ACC112 (cell line): Measurements from ENCODE around the gene BMERB1.

Experiments used
- H2AFZ ChIP-seq: fragments of 200-600 bp; sonication (generic); one replicate; pipeline ENCODE4 v1.6.0; 2017; ENCODE audit warnings: antibody characterized with exemption, low read length; ENCODE audit not compliant: unreplicated experiment
- H3K27ac ChIP-seq: fragments of 200-600 bp; sonication (generic); 2 replicates; pipeline ENCODE4 v1.5.1; 2014; ENCODE audit warnings: low read depth, mild to moderate bottlenecking, antibody characterized with exemption, low read length, moderate library complexity
- H3K27me3 ChIP-seq: fragments of 200-600 bp; sonication (generic); 2 replicates; pipeline ENCODE4 v1.6.1; 2014; ENCODE audit warnings: mild to moderate bottlenecking, antibody characterized with exemption, low read length, moderate library complexity, mixed read lengths; ENCODE audit not compliant: insufficient read depth
- H3K36me3 ChIP-seq: fragments of 200-600 bp; sonication (generic); 2 replicates; pipeline ENCODE4 v1.6.1; 2016; ENCODE audit warnings: mild to moderate bottlenecking, antibody characterized with exemption, low read length, moderate library complexity, mixed read lengths; ENCODE audit not compliant: insufficient read depth
- H3K4me1 ChIP-seq: fragments of 200-600 bp; sonication (generic); one replicate; pipeline ENCODE4 v1.6.1; 2016; ENCODE audit warnings: low read length, mixed read lengths; ENCODE audit not compliant: insufficient read depth, unreplicated experiment, control insufficient read depth
- H3K4me3 ChIP-seq: fragments of 200-600 bp; sonication (generic); 2 replicates; pipeline ENCODE4 v1.5.1; 2014; ENCODE audit warnings: mild to moderate bottlenecking, low read depth, low read length
- H3K79me2 ChIP-seq: fragments of 200-600 bp; sonication (generic); one replicate; pipeline ENCODE4 v1.6.0; 2016; ENCODE audit warnings: low read length; ENCODE audit not compliant: control insufficient read depth, unreplicated experiment, insufficient read depth

Gene BMERB1

GRCh38 chr16:15484662-15485061, 50.3 kb downstream of the BMERB1 start:
- H3K4me1 ChIP-seq = peaks cover 25% of the 10 kb centered on the region

GRCh38 chr16:15485175-15485574, 50.8 kb downstream of the BMERB1 start:
- H3K36me3 ChIP-seq = no peaks in the 10 kb centered on the region
- H2AFZ ChIP-seq = no peak overlapping the region
- no peak overlapping the region for H3K27ac ChIP-seq
- H3K79me2 ChIP-seq = peaks cover 1% of the 10 kb centered on the region
- peaks cover 30% of the 10 kb centered on the region for H3K4me1 ChIP-seq
- H3K27me3 ChIP-seq = no peaks in the 10 kb centered on the region
- H3K4me3 ChIP-seq = no peak overlapping the region

More at GRCh38 chr16:15484662-15485061, 50.3 kb downstream of the BMERB1 start:
- H3K4me3 ChIP-seq = no peak overlapping the region
- no peaks in the 10 kb centered on the region for H3K27me3 ChIP-seq
- H3K27ac ChIP-seq = no peak overlapping the region
- H3K36me3 ChIP-seq = no peaks in the 10 kb centered on the region
- H2AFZ ChIP-seq = no peak overlapping the region
- H3K79me2 ChIP-seq = no peaks in the 10 kb centered on the region

GRCh38 chr16:15486661-15487060, 52.3 kb downstream of the BMERB1 start:
- Histone ChIP-seq H3K27ac (no peak overlapping the region), H2AFZ (no peak overlapping the region), H3K27me3 (no peaks in the 10 kb centered on the region), H3K4me3 (no peak overlapping the region), H3K4me1 (peaks cover 31% of the 10 kb centered on the region), H3K36me3 (no peaks in the 10 kb centered on the region), H3K79me2 (peaks cover 4% of the 10 kb centered on the region)

DNA sequence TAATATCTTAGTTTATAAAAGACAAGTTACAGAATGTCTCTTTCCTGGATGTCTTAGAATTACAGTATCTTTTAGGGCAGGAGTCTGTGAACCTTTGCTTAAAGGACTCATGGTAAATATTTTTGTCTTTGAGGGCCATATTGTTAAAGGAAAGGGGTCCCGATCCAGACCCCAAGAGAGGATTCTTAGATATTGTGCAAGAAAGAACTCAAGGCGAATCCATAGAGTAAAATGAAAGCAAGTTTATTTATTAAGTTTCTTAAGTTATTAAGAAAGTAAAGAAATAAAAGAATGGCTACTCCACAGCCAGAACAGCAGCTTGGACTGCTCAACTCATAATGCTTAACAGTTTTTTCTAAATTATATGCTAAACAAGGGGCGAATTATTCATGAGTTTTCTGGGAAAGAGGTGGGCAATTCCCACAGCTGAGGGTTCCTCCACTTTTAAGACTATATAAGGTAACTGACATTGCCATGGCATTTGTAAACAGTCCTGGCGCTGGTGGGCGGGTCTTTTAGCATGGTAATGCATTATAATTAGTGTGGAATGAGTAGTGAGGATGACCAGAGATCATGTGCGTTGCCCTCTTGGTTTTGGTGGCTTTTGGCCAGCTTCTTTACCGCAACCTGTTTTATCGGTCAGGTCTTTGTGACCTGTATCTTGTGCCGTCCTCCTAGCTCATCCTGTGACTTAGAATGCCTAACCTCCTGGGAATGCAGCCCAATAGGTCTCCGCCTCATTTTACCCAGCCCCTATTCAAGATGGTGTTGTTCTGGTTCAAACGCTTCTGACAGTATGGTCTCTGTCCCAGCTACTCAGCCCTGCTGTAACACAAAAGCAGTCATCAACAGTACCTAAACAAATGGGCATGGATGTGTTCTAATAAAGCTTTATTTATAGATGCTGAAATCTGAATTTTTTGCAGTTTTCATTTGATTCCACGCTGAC, 53.2 kb downstream of the BMERB1 start:
- H3K27ac ChIP-seq = no peak overlapping the region
- H3K4me3 ChIP-seq = no peak overlapping the region
- peaks cover 4% of the 10 kb centered on the region for H3K79me2 ChIP-seq
- H2AFZ ChIP-seq = no peak overlapping the region
- peaks cover 22% of the 10 kb centered on the region for H3K4me1 ChIP-seq
- no peaks in the 10 kb centered on the region for H3K36me3 ChIP-seq
- no peaks in the 10 kb centered on the region for H3K27me3 ChIP-seq

GRCh38 chr16:15489016-15489415, 54.6 kb downstream of the BMERB1 start:
- peak overlapping the region; percentile 69 for H3K27ac ChIP-seq
- peaks cover 4% of the 10 kb centered on the region for H3K79me2 ChIP-seq
- no peaks in the 10 kb centered on the region for H3K27me3 ChIP-seq
- H3K4me1 ChIP-seq = peaks cover 31% of the 10 kb centered on the region
- H3K4me3 ChIP-seq = peak overlapping the region; percentile 3; the same call in 1 of the 2 replicates
- no peak overlapping the region for H2AFZ ChIP-seq
- no peaks in the 10 kb centered on the region for H3K36me3 ChIP-seq

- peaks cover 31% of the 10 kb centered on the region for H3K4me1 ChIP-seq
- no peaks in the 10 kb centered on the region for H3K36me3 ChIP-seq
- no peaks in the 10 kb centered on the region for H3K27me3 ChIP-seq
- peaks cover 4% of the 10 kb centered on the region for H3K79me2 ChIP-seq
- H2AFZ ChIP-seq = no peak overlapping the region
- peak overlapping the region; percentile 69 for H3K27ac ChIP-seq
- H3K4me3 ChIP-seq = 0 out of 2 replicates have a peak overlapping the region, but pooled peaks have one; percentile 49
Observed at GRCh38 chr16:15490123-15490711, 55.8 kb downstream of the BMERB1 start.

GRCh38 chr16:15491411-15491810, 57.0 kb downstream of the BMERB1 start:
- Histone ChIP-seq H2AFZ (no peak overlapping the region), H3K27me3 (no peaks in the 10 kb centered on the region), H3K27ac (no peak overlapping the region), H3K36me3 (no peaks in the 10 kb centered on the region), H3K79me2 (peaks cover 4% of the 10 kb centered on the region), H3K4me3 (no peak overlapping the region), H3K4me1 (peaks cover 31% of the 10 kb centered on the region)

DNA sequence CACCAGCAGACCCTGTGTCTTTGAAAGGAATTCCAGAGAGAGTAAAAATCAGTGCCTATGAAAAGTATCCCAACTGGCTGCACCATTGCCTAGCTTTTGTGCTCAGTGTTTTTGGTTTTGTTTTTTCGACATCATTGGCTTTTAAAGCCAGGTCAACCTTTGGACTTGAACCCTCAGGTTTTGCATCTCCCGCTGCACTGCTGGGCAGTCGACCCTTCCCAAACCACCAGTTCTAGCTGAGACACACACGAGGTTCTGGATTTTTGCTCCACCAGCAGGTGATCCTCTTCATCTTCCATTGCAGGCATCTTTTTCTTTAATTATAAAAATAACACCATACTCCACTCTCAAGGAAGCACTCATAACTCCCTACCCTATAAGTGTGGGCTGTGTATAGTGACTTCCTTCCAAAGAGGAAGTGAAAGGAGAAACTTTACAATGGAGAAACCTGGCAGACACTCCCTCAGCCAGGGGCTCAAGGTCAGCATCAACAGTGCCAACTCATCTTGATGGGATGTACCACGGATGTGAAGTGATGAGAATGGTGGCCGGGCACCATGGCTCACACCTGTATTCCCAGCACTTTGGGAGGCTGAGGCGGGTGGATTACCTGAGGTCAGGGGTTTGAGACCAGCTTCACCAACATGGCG, 57.8 kb downstream of the BMERB1 start:
- Histone ChIP-seq H3K36me3 (no peaks in the 10 kb centered on the region), H3K27ac (no peak overlapping the region), H3K4me1 (peaks cover 31% of the 10 kb centered on the region), H3K79me2 (peaks cover 4% of the 10 kb centered on the region), H2AFZ (no peak overlapping the region), H3K27me3 (no peaks in the 10 kb centered on the region), H3K4me3 (no peak overlapping the region)

- Histone ChIP-seq H2AFZ (no peak overlapping the region), H3K4me3 (no peak overlapping the region), H3K79me2 (peaks cover 4% of the 10 kb centered on the region), H3K27me3 (no peaks in the 10 kb centered on the region), H3K36me3 (no peaks in the 10 kb centered on the region), H3K4me1 (peaks cover 31% of the 10 kb centered on the region), H3K27ac (peak overlapping the region; percentile 79)
Observed at GRCh38 chr16:15493466-15494180, 59.2 kb downstream of the BMERB1 start.

GRCh38 chr16:15494236-15494635, 59.8 kb downstream of the BMERB1 start:
- Histone ChIP-seq H3K27ac (peak overlapping the region; percentile 79), H3K79me2 (peaks cover 4% of the 10 kb centered on the region), H3K27me3 (no peaks in the 10 kb centered on the region), H3K36me3 (no peaks in the 10 kb centered on the region), H3K4me1 (peaks cover 26% of the 10 kb centered on the region), H2AFZ (no peak overlapping the region), H3K4me3 (no peak overlapping the region)
